LHCN-M2 (cell line): ENCODE measurements around the gene PDE9A. TPM values are rescaled to one million over a fixed set of nuclear protein-coding genes. Genes with fewer than 3 reads are reported as not detected.

Experiments used
- DNase-seq: peaks from one replicate; pipeline ENCODE4 v3.0.0-alpha.2; 2012; ENCODE audit warnings: low read depth
- total RNA-seq: library from RNA; depleted of rRNA; stranded (reverse); fragments of >200 nt; gene quantifications from 2 replicates; pipeline ENCODE4 v1.2.3, GENCODE V29; 2014

Gene PDE9A
- total RNA-seq, 1 experiment from 2014 or later, result not detected

DNA sequence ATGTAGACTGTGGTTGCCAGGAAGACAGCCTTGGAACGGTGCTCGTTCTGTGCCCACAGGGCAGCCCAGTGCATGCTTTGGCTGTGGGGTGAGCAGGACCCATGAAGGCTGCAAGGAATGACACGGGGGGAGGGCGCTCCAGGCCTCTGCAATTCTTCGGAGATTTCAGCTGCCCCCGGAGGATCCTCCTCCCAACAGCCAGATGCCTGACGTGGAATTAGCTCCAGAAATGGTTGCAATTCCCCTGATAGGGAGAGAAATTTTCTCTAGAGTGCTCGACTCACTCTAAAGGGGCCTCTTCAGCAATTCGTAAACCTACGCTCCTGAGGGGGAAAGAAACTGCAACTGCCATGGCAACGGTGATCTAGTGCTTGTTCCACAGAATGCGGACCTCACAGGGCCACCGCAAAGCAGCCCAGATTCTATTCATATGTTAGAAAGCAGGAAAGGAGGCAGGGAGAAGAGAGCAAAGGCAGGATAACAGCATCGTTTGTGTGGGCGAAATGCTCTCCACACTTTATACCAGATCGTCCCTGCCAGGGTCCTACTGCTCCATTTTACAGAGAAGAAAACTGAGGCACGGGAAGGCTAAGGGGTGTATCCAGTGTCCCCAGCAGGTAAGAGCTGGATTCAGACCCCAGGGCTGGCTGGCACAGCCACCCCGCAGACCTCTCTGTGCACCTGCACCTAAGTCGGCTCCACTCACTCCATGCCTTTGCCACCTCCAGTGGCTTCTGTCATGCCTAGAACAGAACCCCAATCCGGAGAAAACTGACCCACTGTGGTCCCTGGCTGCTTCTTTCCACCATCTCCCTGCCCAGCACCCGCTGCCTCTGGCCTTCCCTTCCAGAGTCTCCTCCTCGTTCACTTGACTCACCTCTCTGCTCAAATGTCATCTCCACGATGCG is 11.9 kb upstream of the PDE9A start:
- DNase-seq, result no peak

DNA sequence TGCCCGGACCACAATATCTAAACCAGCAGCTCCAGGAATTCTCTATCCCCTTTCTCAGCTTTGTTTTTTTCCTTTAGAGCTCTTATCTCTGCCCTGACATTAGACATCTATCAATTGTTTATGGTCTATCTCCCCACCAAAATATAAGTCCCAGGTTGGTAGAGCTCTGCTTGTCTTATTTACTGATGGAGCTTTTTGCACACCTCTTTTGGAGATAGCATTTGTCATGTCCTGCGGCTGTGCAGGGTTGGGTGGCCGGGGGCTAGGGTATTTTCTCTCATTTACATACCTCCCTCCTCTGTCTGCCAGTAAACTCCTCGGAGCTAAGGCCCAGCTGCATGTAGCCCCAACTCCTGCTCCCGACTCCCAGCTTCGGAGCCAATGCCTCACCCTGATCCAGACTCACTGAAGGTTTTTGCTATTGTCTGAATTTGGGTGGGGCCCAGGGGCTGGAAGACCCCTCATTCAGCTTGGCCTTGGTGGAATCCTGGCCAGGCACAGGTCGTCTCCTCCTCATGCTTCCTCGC is 11.1 kb upstream of the PDE9A start:
- no peak for DNase-seq

DNA sequence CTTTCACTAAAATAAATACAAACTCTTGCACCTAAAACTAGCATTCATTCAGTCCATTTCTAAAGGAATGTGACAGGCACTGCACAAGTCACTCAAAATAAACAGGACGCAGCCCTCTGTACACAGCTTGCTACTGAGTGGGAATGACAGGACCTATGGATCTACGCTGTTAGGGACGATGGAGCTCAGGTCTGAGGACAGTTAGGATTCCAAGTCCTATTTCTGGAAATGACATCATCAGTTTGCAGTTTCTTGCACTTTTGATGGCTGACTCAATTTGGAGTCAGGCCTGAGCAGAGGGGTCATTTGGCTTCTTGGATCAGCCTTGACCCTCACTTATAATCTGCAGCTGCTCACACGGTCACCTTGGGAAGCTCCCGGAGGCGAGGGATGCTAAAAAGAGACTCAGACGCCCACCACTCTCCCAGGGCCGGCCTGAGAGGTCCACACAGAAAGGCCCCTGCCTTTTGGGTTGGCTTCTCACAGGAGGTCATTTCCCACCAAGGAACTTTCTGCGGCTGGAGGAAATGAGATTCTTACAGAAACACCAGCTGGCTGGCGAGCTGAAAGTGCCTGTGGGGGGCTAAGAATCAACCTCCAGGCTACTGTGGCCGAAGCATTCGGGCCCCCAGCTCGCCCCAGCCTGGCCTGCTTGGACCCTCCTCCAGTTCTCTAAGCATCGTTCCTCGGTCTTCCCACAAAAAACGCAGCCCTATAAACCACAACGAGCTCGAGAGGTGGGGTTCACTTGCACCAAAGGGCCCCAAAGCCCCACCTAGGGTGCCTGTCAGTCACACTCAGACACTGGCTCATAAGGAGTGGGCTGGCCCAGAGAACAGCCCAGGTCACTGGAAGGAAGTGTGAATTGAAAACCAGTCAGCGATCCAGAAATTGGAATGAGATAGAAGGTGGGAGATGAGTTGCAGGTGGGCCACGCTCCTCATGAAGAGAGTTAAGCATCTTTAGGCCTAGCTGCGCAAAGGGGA is 8.9 kb upstream of the PDE9A start:
- DNase-seq, result peak; percentile 4

GRCh38 chr21:42645211-42646075 is 8.0 kb upstream of the PDE9A start:
- DNase-seq, result no peak

GRCh38 chr21:42646076-42646825 is 7.2 kb upstream of the PDE9A start:
- DNase-seq, result no peak

- DNase-seq, result no peak
Measured at GRCh38 chr21:42646836-42647235, 6.6 kb upstream of the PDE9A start.

- DNase-seq, result no peak
Measured at GRCh38 chr21:42648606-42649005, 4.8 kb upstream of the PDE9A start.

DNA sequence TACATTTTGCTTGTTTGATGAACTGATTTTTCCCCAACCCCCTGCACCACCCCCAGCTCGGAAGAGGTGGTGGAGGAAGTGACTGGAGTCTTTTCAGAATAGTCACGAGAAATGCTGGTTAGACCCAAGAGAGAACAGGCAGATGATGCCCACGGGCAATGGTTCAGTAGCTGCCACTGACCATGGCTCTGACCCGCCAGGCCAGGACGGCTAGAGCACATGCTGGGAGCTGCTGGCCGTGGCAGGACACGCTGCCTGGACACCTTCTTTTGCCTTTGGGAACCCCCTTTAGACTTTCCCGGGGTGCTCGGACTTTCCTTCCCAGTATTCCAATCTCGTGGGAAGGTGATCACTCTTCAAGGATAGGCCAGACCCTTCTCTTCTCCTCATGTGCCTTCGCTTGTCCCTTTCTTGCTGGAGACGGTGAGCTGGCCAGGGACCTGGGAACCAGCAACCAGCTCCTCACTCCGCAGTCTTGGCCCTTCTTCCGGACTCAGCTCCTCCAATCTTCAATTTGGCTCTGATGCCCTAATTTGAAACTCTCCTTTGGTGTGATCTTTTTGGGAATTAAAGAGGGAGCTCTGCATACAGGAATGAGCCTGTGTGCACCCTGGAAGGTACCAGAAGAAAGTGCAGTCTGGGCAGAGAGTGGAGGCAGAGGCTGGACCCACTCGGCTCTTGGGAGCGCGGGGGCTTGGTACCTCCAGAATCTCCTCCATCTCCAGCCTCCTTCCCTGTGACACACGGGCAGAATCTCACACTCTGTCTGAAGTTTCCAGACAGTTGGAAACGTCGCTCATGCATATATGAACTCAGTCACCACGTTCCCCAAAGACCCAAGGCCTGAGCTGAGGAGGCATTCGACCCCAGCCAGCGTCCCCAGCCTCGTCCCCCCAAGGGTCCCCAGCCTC is 4.0 kb upstream of the PDE9A start:
- no peak for DNase-seq

GRCh38 chr21:42650033-42650370 is 3.4 kb upstream of the PDE9A start:
- DNase-seq, result no peak

GRCh38 chr21:42650441-42651421 is 2.7 kb upstream of the PDE9A start:
- DNase-seq, result no peak

DNA sequence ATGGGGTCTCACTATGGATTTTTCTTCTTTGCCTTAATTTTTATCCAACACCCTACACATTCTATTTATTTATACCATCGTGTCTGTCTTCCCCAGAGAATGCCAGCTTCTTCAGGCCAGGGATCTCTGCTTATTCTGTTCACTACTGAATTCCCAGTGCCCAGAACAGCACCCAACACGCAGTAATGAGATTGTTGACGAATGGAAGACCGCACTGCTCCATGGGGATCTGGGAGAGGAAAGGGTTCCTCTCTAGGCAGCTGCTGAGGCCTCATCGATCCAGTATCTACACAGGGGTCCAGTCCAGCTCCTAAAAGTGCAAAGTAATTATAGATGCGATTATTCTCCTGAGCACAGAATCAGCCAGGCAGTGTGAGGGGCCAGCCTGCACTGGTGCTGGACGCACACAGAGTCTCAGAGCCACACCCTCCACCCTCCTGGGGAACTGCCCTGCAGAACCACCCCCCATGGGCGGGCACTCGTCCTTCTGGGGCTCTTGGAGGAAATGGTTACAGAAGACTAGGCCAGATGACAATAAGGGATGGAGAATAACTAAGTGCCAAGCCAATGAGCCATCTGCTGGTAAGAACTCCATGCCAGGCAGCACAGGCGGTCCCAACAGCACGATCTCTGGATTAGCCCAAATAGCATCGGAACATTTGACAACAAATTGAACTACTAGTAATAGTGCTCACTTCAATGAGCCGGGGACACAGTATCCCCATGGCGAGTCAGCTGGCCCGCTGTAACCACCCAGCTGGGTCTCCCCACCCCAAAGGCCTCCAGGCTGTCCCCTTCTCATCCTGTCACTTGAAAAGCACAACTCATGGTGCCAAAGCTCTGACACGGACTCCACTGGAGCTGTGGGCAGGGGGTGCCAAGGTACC is 1.7 kb upstream of the PDE9A start:
- no peak for DNase-seq

- peak; percentile 34 for DNase-seq
Measured at GRCh38 chr21:42652527-42653230, 742 bp upstream of the PDE9A start.

DNA sequence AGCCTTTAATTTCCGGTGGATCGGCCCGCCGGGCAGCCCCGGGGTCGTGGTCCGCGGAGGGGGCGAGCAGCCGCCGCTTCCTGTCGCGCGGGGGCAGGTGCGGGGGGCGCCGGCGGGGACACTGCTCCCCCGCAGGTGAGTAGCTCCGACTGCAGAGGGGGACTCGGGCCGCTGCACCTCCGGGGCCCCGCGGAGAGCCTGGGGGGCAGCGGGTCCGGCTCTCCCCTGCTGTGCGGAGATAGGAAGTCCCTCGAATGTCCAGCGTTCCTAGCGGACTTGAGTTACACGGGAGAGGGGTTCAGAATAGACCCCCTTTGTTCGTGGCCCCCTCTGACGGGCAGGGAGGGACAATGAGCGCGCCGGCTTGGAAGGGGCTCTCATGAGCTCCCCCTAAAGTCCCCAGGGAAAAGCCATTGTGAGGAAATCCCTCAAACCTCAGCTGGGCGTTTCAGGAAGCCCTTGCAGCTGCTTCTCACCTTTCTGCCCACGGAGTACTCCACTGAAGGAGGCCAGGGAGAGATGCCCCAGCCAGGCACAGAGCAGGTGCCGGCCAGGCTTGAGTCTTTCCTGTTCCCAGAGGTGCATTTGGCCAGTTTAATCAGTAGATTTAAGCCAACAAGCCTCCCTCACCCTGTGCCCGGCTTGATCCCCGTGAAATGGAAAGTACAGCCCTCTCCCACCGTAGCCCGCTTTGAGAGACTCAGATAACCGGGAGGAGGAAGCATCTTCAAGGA is 925 bp downstream of the PDE9A start:
- DNase-seq, result no peak

GRCh38 chr21:42654913-42655795 is 1.7 kb downstream of the PDE9A start:
- no peak for DNase-seq
